ENCODE data around the gene CSNK1G1.

DNA sequence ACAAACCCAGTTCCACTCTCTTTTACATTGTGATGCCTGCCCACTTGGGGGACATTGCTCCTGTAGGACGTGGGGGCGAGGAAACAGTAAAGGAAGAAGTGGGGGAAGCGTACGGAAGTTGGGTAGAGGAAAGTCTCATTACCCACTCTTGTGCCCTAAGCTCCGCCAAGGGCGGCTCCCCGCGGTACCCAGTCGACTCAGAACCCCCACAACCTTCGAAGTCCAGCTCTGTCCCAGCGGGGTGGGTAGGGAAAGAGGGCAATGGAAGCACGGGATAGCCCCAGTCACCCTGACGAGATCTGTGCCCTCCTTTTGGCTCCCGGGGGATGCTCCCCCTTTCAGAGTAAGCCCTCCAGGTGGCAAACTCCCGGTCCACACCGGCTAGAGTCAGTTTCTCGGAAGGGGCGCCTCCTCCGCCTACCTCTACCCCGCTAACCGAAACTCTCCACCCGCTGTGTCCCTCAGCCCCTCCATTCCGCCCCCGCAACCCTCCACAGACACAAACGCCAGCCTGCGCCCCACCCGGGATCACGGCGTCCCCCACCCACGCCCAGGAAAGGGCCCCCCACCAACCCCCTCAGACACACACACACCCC is 527 bp downstream of the CSNK1G1 start:
- TF ChIP-seq, protein P1, sequence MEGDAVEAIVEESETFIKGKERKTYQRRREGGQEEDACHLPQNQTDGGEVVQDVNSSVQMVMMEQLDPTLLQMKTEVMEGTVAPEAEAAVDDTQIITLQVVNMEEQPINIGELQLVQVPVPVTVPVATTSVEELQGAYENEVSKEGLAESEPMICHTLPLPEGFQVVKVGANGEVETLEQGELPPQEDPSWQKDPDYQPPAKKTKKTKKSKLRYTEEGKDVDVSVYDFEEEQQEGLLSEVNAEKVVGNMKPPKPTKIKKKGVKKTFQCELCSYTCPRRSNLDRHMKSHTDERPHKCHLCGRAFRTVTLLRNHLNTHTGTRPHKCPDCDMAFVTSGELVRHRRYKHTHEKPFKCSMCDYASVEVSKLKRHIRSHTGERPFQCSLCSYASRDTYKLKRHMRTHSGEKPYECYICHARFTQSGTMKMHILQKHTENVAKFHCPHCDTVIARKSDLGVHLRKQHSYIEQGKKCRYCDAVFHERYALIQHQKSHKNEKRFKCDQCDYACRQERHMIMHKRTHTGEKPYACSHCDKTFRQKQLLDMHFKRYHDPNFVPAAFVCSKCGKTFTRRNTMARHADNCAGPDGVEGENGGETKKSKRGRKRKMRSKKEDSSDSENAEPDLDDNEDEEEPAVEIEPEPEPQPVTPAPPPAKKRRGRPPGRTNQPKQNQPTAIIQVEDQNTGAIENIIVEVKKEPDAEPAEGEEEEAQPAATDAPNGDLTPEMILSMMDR (IDR thresholded peaks at IDR 0.05), result no peak
- TF ChIP-seq POLR2A (IDR thresholded peaks at IDR 0.05), result no peak
